NCI-H748 (cell line): ENCODE measurements around the gene HTR3A.

Experiments
- DNase-seq: peaks from one replicate; lab custom pipeline; 2025; ENCODE audit not compliant: unreplicated experiment; lab: John Stamatoyannopoulos, UW

Gene HTR3A

GRCh38 chr11:114016986-114017385, 42.1 kb downstream of the HTR3A start:
- DNase-seq, result no peak

DNA sequence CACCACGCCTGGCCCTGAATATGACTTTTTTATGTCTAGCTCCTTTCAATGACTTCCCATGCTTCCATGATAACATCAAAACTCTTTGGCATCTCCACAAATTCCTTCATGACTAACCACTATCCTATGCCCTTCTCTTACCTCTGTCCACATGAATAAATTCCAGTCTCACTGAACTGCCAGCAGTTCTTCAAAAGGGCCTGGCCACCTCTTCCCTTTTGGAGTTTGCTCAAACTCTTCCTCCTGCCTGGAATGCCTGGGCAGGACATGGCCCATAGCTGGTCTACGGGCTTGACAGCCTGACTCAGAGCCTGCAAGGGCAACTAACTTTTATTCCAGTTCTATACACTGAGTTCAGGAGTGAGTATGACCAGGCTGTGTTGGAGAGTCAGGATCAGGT, 42.8 kb downstream of the HTR3A start:
- DNase-seq, result no peak

DNA sequence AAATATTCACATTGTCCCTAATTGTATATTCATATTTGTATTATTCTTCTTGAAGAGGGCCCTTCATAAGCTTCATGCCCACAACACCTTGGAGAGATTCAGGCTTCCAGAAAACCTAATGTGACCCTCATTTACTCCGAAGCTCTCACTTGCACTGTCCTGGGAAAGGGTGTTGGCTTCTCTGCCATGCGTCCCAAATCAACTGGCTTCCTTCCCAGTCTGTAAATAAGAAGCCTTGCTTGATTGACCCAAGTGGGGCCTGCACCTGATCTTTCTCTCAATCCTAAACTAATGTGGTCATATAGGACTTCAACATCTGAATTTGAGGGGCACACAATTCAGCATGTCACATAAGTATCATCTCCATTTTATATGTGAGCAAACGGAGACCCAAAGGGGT, 44.1 kb downstream of the HTR3A start:
- no peak for DNase-seq

GRCh38 chr11:114019574-114019973, 44.7 kb downstream of the HTR3A start:
- DNase-seq, result no peak

DNA sequence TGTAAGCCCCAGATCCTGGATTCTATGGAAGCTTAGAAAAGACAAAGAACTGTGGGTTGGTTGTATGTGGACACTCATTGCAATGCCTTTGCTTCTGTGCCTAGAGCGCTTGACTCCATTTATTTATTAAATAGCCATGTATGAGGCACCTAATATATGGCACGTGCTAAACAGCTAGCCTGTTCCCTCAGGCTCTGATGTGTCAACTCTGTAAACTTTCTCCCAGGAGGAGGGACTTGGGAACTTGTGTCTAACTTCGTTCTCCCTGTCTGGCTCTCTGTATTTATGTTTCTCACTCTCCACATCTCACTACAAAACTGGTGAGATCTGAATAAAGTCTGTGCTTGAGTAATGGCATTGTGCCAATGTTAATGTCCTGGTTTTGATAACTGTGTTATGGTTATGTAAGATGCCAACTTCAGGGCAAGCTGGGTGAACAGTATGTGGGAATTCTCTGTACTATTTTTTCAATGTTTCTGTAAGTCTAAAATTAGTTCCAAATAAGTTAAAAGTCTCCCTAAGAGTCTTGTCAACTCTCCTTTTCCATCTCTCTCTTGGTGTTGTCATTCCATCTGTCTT, 50.5 kb downstream of the HTR3A start:
- DNase-seq, result no peak

GRCh38 chr11:114026355-114026754, 51.4 kb downstream of the HTR3A start:
- peak; percentile 6 for DNase-seq

DNA sequence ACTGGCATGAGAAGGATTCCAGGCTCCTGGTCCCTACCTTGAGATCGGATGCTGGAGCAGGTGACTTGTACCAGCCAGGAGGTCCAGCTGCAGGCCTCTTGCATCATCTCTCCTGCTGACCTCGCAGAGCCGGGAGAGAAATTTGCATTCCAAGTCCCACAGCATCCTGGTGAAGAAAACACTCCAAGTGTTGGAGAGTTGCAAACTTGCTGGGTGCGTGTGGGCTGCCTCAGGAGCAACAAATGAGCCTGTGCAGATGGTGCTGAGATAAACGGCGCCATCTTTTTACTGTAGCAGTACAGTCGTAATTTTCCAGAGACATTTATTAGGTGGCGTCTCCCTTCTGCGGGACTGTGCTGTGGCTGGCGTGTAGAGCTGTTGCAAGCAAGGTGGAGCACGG, 52.5 kb downstream of the HTR3A start:
- DNase-seq, result no peak

DNA sequence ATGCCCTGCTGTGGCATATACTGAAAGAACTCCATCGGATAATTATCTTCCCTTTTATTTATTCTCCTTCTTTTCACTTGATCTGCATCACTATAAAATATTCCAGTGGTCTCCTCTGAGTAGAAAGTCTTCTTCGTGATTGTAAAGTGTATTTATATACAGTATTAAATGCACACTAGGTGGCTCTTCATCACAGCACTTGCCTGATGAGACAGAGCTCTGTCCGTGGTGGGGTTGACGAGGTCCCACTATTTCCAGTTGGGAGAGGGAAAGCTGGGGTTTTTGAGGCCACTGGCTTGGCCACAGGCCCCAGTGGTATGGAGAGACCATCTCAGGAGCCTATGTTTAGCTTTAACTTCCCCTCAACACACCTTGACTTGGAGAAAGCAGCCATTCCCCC, 53.0 kb downstream of the HTR3A start:
- no peak for DNase-seq

GRCh38 chr11:114031246-114031966, 56.5 kb downstream of the HTR3A start:
- DNase-seq, result peak; percentile 3

DNA sequence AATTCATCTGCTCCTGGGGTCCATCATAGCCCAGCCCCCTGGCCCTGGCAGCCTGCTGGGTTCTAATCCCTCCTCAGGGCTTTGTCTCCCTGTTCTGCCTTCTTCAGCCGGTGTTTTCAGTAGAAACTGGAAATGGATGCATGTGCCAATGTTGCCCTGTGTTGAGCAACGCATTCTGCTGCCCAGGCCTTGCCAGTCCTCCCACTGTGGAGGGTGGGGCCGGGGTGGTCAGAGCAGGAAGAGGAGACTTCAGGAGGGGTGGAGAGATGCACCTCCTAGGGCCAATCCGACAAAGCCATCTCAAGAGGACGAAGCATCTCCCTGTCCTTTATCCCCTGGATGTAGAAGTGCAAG, 57.0 kb downstream of the HTR3A start:
- DNase-seq, result no peak

DNA sequence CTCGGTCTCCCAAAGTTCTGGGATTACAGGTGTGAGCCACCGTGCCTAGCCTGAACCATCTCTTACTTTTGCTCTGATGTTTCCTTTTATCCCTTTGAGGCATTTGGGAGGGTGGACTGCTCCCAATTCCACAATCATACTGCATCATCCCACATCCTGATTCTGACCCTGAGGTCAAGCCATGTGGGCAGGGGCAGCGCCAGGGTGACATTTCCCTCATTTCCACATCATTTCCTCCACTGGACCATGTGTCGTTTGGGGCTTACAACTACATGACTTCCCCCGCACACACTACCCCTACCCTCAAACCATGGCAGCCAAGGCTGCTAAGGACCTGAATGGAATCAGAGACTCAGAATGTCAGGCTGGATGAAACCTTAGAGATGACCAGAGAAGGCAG, 58.2 kb downstream of the HTR3A start:
- DNase-seq, result no peak

DNA sequence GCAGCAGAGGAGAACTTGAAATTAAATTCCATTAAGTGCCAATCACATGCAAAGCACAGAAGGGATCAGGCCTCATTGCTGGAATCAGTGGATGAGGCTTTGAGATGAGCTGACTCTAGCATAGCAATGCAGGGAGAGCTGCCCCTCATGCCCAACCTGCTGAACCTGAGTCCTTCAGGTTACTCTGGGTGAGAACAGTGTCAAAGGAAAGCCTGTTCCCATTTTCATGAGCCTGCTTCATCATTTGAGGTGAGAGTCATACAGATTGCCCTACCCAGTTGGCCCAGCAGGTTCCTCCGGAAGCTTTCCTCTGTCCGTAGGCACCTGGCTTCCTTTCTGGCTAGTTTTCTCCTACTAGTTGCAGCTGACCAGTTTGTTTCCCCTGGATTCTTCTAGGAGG, 58.7 kb downstream of the HTR3A start:
- no peak for DNase-seq

- no peak for DNase-seq
Measured at GRCh38 chr11:114034956-114035355, 60.0 kb downstream of the HTR3A start.

DNA sequence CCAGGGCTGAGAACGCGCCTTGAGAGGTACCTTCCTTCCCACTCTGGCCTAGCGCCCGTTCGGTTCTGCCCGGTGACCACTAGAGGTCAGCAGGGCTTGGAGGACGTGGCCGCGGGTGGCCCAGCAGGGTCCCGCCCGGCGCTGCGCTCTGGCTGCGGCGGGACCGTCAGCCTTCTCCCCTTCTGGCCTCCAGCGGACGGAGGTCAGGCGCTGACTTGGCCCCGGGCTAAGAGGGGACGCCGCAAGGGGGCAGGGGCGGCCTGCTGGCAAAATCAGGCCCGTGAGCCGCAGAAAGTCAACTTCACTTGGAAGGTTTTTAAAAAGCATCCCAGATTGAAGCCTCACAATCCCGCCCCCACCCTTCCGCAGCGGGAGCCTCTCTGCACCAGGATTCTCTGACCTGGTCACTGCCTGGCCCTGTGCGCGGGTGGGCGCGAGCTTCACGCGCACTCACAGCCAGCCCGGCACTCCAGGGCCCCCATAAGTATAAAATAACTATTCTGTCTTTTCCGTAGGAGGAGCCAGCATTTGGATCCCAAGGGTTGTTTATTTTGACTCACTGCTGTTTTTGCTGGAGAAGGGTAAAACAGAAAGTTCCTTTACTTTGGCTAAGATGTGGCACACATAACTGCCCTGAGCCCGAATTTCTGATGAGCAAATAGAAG, 61.4 kb downstream of the HTR3A start:
- peak; percentile 67 for DNase-seq

GRCh38 chr11:114036958-114037357, 62.0 kb downstream of the HTR3A start:
- DNase-seq, result no peak

DNA sequence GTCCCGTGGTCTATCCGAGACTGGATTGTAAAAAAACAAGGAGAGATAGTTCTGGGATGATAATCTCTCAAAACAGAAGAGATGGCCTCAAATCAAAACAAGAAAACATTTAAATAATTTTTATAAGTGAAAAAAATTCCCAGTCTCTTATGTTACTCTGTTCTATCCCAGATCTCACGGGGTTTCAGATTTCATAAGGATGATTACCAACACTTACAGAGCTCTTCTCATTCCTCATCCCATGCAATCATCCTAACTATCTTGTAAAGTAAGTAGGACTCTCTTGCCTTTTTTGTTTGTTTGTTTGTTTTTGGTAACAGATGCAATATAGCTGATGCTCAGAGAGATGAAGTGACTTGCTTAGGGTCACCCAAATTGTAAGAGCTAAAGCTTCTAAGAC, 64.6 kb downstream of the HTR3A start:
- DNase-seq, result no peak
